ENCODE data around the gene SHOX.
"Not testable (repeated sequence)": the region's sequence is repeated elsewhere in the genome, so short reads cannot be mapped to it uniquely, and the experiment has no call there.

GRCh38 chrX:608088-608487 lies 22.5 kb upstream of the SHOX start:
- not testable (repeated sequence) for TF ChIP-seq CTCF, POLR2AphosphoS5 (IDR thresholded peaks at IDR 0.05)

All from sigmoid colon (tissue), 4 donors.